B cell (primary cell): Measurements from ENCODE around the gene LIPK.

Experiments used
- EZH2 ChIP-seq: IDR thresholded peaks from 2 replicates; pipeline ENCODE4 v1.6.1; 2012; ENCODE audit warnings: borderline replicate concordance, low read depth, mild to moderate bottlenecking, moderate library complexity, low read length; ENCODE audit not compliant: insufficient read depth, poor library complexity, severe bottlenecking
- TF ChIP-seq, protein P1 (sequence below): fragments of 200-600 bp; IDR thresholded peaks from one replicate; pipeline ENCODE4 v1.8.0; 2022; ENCODE audit warnings: antibody characterized with exemption, mild to moderate bottlenecking

DNA sequence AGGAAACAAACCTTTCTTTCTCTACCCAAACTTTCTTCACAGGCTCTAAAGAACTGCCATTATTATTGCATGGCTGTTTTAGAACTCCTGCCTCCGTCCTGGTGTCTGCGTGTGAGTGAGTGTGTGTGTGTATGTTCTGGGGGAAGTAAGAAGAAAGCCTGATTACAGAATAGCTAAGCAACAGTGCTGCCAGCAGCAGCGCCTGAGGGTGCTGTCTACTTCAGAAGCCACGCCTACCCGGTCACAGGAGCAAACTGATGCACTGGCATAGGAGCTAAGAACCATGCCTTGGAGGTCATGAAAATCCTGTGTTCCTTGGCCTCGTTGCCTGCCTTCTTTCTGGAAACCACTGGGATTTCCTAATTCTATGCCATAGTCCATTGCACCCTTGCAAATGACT lies 25.2 kb downstream of the LIPK start:
- TF ChIP-seq EZH2, result no peak
- TF ChIP-seq, protein P1, sequence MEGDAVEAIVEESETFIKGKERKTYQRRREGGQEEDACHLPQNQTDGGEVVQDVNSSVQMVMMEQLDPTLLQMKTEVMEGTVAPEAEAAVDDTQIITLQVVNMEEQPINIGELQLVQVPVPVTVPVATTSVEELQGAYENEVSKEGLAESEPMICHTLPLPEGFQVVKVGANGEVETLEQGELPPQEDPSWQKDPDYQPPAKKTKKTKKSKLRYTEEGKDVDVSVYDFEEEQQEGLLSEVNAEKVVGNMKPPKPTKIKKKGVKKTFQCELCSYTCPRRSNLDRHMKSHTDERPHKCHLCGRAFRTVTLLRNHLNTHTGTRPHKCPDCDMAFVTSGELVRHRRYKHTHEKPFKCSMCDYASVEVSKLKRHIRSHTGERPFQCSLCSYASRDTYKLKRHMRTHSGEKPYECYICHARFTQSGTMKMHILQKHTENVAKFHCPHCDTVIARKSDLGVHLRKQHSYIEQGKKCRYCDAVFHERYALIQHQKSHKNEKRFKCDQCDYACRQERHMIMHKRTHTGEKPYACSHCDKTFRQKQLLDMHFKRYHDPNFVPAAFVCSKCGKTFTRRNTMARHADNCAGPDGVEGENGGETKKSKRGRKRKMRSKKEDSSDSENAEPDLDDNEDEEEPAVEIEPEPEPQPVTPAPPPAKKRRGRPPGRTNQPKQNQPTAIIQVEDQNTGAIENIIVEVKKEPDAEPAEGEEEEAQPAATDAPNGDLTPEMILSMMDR, result no peak
